Hindlimb muscle (tissue), 1 donor: ENCODE data around the gene ATP1B2. TPM values are rescaled to one million over a fixed set of nuclear protein-coding genes. Genes with fewer than 3 reads are reported as not detected.
"Not testable (repeated sequence)": the region's sequence is repeated elsewhere in the genome, so short reads cannot be mapped to it uniquely, and the experiment has no call there.

Experiments used
- DNase-seq: peaks from one replicate; pipeline ENCODE4 v3.0.0-alpha.2; 2013
- polyA plus RNA-seq: library from polyadenylated mRNA; unstranded; fragments of 120-200 nt; gene quantifications from one replicate; pipeline ENCODE4 v1.2.1, GENCODE V29; 2013; ENCODE audit not compliant: insufficient read length

Gene ATP1B2
- polyA plus RNA-seq, 1 donor, result 33.8 TPM

DNA sequence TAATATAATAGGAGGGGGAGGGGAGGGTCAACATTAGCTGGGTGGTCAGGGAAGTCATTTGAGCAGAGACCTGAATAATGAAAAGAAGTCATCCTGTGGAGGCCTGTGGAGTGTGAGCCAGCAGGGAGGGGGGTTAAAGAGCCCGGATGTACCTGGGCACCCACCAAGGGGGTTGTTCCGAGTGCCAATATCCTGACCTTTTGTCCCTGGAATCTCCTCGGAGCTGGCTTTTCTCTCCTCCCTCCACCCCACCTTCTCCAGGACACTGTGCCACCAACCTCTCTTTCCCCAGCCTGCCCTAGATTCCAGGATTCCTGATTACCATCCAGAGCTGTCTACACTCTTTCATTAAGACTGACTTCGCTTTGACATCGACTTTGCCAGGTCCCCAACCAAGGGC is 14.6 kb upstream of the ATP1B2 start:
- no peak for DNase-seq

DNA sequence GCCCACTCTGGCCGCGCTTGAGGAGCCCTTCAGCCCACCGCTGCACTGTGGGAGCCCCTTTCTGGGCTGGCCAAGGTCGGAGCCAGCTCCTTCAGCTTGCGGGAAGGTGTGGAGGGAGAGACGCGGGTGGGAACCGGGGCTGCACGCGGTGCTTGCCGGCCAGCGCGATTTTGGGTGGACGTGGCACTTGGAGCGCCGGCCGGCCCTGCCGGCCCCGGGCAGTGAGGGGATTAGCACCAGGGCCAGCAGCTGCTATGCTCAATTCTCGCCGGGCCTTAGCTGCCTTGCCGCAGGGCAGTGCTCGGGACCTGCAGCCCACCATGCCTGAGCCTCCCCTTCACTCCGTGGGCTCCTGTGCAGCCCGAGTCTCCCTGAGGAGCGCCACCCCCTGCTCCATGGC is 9.9 kb upstream of the ATP1B2 start:
- DNase-seq, result no peak

DNA sequence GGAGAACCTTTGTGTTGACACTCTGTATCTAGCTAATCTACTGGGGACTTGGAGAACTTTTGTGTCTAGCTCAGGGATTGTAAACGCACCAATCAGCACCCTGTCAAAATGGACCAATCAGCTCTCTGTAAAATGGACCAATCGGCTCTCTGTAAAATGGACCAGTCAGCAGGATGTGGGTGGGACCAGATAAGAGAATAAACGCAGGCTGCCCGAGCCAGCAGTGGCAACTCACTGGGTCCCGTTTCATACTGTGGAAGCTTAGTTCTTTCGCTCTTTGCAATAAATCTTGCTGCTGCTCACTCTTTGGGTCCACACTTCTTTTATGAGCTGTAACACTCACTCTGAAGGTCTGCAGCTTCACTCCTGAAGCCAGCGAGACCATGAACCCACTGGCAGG is 9.1 kb upstream of the ATP1B2 start:
- not testable (repeated sequence) for DNase-seq

DNA sequence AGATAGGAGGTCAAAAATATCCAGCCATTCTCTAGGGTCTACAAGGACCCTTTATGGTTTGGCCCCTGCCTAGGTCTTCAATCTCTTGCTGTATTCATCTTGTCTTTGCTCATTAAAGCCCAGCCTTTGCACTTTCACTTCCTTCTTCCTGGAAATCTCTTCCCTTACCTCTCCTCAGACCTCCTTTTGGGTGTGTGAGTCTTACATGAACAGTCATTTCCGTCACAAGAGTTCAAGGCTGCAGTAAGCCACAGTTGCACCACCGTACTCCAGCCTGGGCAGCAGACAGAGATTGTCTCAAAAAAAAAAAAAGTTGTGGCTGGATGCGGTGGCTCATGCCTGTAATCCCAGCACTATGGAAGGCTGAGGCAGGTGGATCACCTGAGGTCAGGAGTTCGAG is 6.0 kb upstream of the ATP1B2 start:
- no peak for DNase-seq

DNA sequence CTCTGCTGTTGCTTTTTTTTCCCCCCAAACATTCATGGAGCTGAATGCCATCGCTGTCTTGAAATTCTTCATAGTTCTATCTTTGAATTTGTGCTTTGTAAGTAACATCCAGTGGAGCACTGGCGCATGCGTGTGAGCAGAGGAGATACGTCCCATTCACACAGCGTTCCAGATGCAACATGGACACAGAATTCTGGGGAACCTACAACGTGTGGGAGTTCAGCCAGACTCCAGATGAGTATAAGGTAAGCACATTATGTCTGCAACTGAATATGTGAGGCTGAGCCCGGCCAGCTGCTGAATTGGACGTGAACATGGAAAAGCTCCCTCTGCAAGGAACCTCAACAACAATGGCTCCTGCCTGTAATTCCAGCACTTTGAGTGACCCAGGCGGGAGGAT is 4.3 kb upstream of the ATP1B2 start:
- peak; percentile 47 for DNase-seq

DNA sequence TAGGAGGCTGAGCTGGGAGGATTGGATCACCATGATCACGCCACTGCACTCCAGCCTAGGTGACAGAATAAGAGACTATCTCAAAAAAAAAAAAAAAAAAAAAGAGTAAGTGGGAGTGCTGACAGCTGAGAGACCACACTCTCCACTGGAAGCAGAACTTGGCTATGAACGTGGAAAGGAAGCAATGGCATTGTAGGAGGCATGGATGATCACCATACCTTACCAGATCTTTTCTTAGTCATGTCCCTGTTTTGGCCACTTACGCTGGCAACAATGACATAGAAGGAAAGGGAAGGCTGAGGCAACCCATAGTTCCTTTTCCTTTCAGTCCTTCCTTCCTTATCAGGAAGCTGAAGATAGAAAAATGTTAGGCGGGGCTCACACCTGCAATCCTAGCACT is 3.7 kb upstream of the ATP1B2 start:
- no peak for DNase-seq

DNA sequence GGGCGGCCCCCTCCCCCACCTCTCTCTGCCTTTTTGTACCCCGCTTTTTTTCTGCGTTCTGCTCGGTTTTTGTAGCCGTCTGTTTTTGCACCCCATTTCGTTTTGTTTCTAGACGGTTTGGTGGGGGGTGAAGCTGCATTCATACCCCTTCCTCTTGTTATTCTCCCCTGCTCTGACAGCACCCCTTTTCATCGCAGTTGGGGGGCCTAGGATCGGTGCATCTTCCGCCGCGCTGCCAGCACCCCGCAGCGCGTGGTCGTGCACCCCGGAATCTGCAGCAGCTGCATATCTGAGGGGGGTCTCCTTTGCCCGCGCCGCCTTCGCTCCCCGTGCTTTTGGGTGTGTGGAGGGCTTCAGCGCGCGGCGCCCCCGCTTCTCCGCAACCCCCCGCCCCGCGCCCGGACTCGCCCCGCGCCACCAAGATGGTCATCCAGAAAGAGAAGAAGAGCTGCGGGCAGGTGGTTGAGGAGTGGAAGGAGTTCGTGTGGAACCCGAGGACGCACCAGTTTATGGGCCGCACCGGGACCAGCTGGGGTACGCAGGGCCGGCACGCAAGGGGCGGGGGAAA is 455 bp downstream of the ATP1B2 start:
- no peak for DNase-seq

DNA sequence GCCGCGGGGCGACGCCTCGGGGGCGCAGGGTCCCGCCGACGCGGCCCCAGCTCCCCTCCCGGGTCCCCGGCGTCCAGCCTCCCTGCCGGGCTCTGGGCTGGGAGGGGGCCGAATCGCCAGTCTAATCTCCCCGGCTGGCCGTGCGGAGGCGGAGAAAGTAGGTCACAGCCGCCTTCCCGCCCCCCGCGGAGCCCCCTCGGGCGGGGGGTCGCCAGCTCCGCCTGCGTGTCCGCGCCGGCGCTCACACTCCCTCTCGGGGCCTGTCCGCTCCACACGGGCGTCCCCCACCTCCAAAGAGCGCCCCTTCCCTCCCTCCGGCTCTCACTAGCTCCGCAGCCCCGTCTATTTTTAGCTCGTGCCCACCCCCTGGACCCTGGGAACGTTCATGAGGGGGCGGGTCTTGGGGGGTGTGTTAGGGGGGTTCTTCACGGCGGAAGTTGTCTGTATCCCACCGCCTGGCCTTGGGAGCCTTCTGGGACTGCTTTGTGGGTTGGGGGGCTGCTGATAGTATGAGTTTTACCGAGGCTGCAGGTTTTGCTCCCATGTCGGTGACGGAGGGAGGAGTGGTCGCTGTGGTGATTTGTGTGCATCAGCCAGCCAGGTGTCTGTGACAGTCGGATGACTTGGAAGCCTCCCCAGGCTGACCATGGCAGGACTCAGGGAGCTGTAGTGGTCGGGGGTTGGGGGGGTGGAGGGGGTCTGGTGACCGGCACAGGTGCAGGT is 1.1 kb downstream of the ATP1B2 start:
- peak; percentile 62 for DNase-seq

DNA sequence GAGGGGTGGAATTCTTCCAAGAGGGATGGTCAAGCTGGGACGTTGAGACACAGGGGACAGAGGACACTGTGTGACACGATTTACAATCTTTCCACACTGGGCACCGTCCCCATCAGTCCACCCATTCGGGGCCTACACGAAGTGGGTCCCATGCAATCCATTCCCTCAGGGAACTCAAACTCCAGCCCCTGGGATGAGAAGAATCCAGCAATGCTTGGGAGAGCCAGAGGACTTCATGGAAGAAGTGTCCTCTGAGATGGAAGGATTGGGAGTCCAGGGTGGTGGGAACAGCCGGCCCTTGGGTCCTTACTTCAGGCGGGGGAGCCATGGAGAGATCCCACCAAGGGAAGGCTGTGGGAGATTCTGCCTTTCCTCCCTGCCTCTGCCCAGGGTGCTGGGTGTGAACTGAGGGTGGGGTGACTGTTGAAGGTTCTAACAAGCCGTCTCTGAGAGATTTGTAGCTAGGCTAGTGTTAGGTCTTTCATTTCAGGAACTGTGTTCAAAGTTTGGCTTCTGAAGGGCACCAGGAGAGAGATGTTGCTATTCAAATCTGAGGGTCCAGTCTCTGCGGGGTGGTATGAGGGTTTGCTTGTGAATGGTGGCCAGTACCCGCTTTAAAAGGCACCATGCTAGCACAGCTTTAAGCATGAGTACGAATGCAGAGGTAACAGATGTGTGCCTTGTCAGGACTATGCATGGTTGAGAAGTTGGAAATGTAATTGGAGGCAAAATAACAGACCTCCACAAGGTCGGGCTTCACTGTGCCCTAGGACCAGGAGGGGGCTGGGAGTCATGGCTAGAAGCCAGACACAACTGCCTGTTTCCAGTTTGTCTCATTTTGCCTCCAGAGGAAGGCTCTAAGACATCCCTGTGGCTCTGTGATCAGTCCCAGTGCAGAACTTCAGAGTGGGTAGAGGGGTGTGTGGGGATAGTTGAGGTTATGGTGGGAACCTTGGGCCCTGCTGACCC is 1.9 kb downstream of the ATP1B2 start:
- no peak for DNase-seq

DNA sequence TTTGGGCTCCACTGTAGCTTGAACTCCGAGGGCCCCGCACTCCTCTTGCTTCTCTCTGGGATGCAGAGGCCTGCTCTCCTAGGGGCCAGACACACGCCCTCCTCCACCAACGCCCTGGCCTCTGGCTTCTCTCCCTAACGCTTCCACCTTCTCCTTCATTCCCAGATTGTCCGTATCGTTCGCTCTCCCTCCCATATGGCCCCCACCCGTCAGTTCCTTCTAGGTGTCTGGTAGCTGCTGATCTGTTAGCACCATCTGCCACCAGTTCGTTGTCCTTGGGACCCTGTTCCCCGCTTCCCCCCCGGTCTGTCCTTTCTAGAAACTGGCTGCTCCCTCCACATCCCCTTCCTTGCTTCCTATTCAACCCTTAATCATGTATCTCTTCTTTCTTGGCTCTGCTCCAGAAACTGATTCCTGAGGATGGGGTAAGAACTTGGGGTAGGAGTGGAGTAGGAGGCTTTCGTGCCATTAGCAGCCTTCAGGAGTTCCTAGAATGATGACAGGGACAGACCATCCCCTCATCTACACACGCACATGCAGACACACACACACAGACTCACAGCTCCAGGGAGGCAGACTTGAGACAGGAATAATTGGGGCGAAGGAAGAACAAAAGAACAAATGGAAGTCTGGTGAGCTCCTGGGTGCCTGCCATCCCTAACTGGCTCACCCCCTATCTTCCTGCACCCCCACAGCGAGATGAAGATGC is 4.3 kb downstream of the ATP1B2 start:
- no peak for DNase-seq

DNA sequence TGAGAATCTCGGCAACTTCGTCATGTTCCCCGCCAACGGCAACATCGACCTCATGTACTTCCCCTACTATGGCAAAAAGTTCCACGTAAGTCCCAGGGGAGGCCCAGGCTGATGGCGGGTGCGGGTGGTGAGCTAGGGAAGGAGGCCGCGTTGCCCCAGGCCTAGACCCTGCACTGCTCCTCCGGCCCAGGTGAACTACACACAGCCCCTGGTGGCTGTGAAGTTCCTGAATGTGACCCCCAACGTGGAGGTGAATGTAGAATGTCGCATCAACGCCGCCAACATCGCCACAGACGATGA is 4.8 kb downstream of the ATP1B2 start:
- no peak for DNase-seq

DNA sequence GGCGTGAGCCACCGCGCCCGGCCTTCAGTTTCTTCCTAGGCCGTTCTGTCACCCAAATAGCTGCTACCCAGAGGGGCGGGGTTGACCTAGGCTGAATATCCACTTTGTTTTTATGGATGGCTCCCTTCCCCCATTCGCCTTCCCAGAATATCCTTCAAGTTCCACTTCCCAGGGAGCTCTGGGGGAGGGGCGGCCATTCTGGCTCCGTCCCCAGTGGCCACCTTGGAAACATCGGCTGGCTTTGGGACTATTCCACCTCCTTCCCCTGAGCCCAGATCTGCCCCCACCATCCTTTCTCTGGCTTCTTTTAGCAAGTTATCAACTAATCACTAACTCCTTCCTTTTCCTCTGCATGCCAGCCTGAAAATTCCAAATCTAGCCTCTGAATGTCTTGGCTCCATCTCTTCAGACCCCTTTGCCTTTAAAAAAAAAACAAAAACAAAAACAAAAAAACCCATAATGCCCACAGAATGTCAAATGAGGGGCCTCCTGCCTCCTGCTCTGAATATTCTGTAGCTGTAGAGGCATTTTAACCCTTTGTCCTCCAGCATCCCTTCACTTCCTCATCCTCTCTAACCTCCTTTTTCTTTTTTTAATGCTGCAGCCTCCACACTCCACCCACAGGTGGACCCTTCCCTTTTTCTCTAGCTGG is 6.4 kb downstream of the ATP1B2 start:
- DNase-seq, result no peak

DNA sequence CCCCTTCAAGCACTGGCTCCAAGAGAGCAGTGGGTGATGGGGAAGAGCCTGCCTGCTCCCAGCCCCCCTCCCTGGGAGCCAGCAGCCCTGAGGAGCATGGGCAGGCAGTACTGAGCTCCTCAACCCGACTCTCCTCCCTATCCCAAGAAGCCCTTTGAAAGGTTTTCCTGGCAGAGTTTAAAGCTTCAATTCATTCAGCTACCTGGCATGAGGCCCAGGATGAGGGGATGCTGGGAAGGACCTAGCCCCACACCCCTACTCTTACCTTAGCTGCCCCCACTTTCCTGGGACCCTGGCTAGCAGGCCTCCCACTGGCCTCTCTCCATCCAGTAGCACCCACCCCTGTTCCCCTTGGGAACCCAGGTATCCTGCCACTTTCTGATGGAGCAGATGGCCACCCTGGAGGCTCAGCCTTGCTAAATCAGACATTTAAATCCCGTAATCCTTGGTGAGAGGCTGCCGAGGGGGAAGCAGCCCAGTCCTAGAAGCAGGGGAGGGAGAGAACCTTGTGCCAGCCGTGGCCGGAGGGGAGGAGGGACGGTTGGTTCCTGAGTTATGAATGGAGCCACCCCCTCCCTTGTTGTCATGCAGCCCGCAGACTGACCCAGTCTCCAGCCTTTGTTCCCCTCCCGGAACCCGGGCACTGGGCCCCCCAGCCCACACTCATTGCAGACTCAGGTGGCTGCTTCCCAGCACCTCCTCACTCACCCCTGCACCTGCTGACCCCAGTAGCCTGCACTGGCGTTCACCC is 17.1 kb downstream of the ATP1B2 start:
- DNase-seq, result no peak

DNA sequence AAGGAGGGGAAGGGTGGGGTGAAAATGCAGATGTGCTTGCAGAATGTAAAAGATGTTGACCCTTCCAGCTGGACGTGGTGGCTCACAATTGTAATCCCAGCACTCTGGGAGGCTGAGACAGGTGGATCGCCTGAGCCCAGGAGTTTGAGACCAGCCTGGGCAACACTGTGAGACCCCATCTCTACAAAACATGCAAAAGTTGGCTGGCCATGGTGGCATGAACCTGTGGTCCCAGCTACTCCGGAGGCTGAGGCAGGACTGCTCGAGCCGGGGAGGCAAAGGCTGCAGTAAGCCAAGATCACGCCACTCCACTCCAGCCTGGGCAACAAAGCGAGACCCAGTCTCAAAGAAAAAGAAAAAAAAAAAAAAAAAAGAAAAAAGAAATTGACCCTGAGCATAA is 17.8 kb downstream of the ATP1B2 start:
- no peak for DNase-seq

DNA sequence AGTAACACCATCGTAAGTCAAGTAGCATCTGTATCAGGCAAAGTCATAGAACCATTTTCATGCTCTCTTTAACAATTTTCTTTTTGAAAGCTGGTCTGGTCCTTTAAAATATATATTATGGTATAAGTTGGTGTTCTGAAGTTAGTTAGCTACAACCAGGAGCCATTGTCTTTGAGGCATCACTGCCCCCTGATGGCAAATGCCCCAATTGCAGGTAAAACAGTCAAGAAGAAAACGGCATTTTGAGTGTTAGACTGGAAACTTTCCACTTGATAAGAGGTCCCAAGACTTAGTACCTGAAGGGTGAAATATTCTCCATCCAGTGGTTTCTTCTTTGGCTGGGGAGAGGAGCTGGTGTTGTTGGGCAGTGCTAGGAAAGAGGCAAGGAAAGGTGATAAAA is 22.5 kb downstream of the ATP1B2 start:
- DNase-seq, result no peak

DNA sequence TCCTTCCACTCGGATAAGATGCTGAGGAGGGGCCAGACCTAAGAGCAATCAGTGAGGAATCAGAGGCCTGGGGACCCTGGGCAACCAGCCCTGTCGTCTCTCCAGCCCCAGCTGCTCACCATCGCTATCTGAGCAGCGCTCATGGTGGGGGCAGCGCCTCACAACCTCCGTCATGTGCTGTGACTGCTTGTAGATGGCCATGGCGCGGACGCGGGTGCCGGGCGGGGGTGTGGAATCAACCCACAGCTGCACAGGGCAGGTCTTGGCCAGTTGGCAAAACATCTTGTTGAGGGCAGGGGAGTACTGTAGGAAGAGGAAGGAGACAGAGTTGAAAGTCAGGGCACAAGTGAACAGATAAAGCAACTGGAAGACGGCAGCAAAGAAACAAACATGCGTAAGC is 24.2 kb downstream of the ATP1B2 start:
- no peak for DNase-seq

DNA sequence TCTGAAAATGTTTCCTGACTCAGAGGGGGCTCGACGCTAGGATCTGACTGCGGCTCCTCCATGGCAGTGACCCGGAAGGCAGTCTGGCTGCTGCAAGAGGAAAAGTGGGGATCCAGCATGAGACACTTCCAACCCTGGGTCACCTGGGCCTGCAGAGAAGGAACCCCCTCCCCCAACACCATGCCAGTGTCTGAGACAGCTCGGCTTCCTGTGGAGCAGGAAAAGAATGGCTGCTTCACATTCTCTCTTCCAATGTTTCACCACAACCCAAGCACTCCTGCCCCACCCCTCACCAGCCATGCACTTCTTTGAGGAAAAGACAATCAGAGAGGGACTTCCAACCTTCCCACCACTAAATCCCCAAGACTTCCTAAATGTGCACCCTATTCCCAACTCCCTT is 25.8 kb downstream of the ATP1B2 start:
- no peak for DNase-seq

DNA sequence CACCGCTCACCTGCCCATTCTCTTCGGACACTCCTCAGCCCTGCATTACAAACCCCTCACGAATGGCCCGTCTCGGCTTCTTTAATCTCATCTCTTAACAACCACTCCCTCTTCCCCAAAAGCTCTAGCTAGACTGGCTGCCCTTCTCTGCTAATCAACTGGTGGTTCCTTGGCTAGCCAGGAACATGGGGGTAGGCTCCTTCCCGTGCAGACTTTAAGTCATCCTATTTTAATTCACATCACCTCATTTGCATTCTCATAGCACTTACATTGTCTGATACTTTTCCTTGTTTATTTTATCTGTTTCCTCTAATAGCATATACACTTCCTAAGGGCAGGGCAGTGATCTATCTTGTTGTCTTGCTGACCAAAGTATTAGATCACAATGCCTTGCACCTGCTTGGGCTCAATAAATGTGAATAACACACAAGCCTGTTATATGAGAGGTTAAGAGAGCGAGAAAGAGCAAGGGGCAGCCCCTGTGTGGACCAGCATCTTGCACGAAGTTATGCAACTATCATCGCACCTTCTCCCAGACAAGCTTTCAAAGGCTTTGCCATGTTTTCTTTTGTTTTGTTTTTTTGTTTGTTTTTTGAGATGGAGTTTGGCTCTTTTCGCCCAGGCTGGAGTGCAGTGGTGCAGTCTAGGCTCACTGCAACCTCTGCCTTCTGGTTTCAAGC is 26.8 kb downstream of the ATP1B2 start:
- DNase-seq, result no peak

DNA sequence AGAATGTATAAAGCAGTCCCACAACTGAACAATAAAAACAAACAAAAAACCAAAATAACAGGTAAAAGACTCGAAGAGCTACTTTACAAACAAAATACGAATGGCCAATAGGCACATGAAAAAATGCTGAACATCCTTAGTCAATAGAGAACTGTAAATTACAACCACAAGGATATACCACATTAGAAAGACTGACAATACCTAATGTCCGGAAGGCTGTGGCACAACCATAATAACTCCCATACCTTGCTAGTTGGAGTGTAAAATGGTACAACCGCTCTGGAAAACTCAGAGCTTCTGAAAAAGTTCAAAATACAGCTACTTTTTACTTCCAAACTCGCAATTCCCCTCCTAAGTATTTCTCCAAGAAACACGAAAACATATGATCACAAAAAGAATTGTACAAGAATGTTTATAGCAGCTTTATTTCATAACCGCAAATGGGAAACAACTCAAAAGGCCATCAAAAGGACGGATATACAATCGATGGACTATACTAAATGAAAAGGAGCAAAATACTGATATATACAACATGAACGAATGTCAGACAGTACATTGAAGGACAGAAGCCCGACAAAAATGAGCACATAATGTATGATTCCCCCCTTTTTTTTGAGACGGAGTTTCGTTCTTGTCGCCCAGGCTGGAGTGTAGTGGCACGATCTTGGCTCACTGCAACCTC is 34.3 kb downstream of the ATP1B2 start:
- DNase-seq, result no peak

DNA sequence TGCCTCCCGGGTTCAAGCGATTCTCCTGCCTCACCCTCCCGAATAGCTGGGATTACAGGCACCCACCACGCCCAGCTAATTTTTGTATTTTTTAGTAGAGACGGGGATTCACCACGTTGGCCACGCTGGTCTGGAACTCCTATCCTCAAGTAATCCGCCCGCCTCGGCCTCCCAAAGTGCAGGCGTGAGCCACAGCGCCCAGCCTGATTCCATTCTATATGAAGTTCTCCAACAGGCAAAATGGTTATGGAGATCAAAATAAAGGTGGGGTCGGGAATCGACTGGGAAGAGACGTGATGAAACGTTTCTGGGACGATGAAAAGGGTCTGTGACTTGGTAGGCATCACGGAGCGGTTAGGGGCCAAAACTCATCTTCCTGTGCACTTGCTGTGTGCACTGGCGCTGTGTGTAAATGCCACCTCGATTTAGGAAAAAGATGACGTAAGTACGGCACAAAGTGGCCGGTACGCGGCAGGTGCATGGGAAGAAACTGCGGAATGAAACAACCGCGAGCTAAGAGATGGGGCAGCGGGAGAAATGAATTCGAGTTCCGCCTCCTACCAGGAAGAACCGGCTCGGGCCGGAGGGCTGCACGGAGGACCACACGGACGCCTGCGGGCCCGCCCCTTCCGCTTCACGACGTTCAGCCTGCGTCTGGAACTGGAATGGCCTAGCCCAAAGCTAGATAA is 35.0 kb downstream of the ATP1B2 start:
- DNase-seq, result peak; percentile 95
